Testis (tissue), 2 donors: ENCODE measurements around the gene FBXO34.

Experiments
- CTCF ChIP-seq, 3 experiments: fragments of 450-650 bp in 2 of 3; fragments of 200-600 bp in 1 of 3; sonication (generic) in 1 of 3; IDR thresholded peaks; one replicate each; pipeline ENCODE4 v1.5.1; 2016 to 2019; ENCODE audit warnings: antibody characterized with exemption in 3 of 3, mild to moderate bottlenecking in 2 of 3, moderate library complexity in 1 of 3
- POLR2A ChIP-seq: fragments of 450-650 bp; IDR thresholded peaks from one replicate; pipeline ENCODE4 v1.6.1; 2017; ENCODE audit warnings: antibody characterized with exemption, mild to moderate bottlenecking, moderate library complexity

- TF ChIP-seq CTCF (IDR thresholded peaks at IDR 0.05) (no peak), POLR2A (no peak)
Observed at GRCh38 chr14:55329999-55330710, 58.9 kb downstream of the FBXO34 start.
